K562 (cell line): ENCODE measurements around the gene ASB4.

Source experiments
- CHD1 ChIP-seq: fragments of 200-600 bp; sonication (generic); IDR thresholded peaks from one replicate; pipeline ENCODE4 v1.6.1; 2012; ENCODE audit warnings: mild to moderate bottlenecking, moderate library complexity, low read length, inconsistent platforms
- CTCF ChIP-seq, 3 experiments: IDR thresholded peaks in 2 of 3; conservative IDR thresholded peaks in 1 of 3; 2 replicates each; pipeline ENCODE4 v1.5.1; 2011 to 2012; ENCODE audit warnings: low read length in 3 of 3, mild to moderate bottlenecking in 3 of 3, control low read depth in 2 of 3, improper control_type of control experiment in 1 of 3, inconsistent platforms in 1 of 3, low read depth in 1 of 3, mixed read lengths in 1 of 3, moderate library complexity in 1 of 3; ENCODE audit not compliant: insufficient read depth in 2 of 3
- MYNN ChIP-seq, 2 experiments: sonication (generic); formaldehyde crosslinking in 1 of 2; IDR thresholded peaks; 2 replicates each; pipeline versions ENCODE4 v1.5.0 to v1.6.1; 2016 to 2020; ENCODE audit warnings: antibody characterized with exemption in 1 of 2, missing genetic modification reagents in 1 of 2
- RNF2 ChIP-seq: sonication (generic); IDR thresholded peaks from 2 replicates; pipeline ENCODE4 v1.6.1; 2016
- SP1 ChIP-seq: sonication (generic); formaldehyde crosslinking; IDR thresholded peaks from 2 replicates; pipeline ENCODE4 v1.8.1; 2022; ENCODE audit warnings: mild to moderate bottlenecking, missing genetic modification reagents
- SRF ChIP-seq, 2 experiments: fragments of 250-450, 450-650 bp in 1 of 2; sonication (Bioruptor Pico) in 1 of 2; sonication (generic) in 1 of 2; formaldehyde crosslinking; IDR thresholded peaks; 2 replicates each; pipeline versions ENCODE4 v1.5.0 to v1.5.1; 2020 to 2022; ENCODE audit warnings: mild to moderate bottlenecking in 1 of 2, missing genetic modification reagents in 1 of 2
- U2AF1 ChIP-seq: fragments of 200-400 bp; formaldehyde crosslinking; optimal IDR thresholded peaks from 2 replicates; pipeline ENCODE3; 2017; ENCODE audit warnings: mild to moderate bottlenecking, low read depth, low read length, moderate library complexity
- ZZZ3 ChIP-seq: fragments of 450-650 bp; IDR thresholded peaks from 2 replicates; pipeline ENCODE4 v1.6.1; 2016; ENCODE audit warnings: antibody characterized with exemption, mild to moderate bottlenecking, moderate library complexity
- TF ChIP-seq, protein P1 (sequence below): fragments of 450-650 bp; IDR thresholded peaks from 2 replicates; pipeline ENCODE4 v1.6.1; 2016; ENCODE audit warnings: borderline replicate concordance

- no peak for TF ChIP-seq MYNN (IDR thresholded peaks at IDR 0.05)
- TF ChIP-seq MYNN (CRISPR knock-in tag; IDR thresholded peaks at IDR 0.05) = no peak
- no peak for TF ChIP-seq CTCF (IDR thresholded peaks at IDR 0.05 in 2 of 3, conservative IDR thresholded peaks at IDR 0.05 in 1 of 3; ENCODE audit: insufficient read depth in 2 of 3, low read depth in 1 of 3, low read length in 3 of 3)
- TF ChIP-seq, protein P1, sequence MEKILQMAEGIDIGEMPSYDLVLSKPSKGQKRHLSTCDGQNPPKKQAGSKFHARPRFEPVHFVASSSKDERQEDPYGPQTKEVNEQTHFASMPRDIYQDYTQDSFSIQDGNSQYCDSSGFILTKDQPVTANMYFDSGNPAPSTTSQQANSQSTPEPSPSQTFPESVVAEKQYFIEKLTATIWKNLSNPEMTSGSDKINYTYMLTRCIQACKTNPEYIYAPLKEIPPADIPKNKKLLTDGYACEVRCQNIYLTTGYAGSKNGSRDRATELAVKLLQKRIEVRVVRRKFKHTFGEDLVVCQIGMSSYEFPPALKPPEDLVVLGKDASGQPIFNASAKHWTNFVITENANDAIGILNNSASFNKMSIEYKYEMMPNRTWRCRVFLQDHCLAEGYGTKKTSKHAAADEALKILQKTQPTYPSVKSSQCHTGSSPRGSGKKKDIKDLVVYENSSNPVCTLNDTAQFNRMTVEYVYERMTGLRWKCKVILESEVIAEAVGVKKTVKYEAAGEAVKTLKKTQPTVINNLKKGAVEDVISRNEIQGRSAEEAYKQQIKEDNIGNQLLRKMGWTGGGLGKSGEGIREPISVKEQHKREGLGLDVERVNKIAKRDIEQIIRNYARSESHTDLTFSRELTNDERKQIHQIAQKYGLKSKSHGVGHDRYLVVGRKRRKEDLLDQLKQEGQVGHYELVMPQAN = no peak
- TF ChIP-seq CHD1 = no peak
- no peak for TF ChIP-seq RNF2
- TF ChIP-seq ZZZ3 = no peak
- no peak for TF ChIP-seq SP1 (CRISPR knock-in tag)
- TF ChIP-seq SRF (CRISPR knock-in tag; IDR thresholded peaks at IDR 0.05) = no peak
- no peak for TF ChIP-seq U2AF1
Observed at GRCh38 chr7:95509199-95509598, 23.5 kb downstream of the ASB4 start.
